SU-DHL-6 (cell line): ENCODE data around the gene FAM210A.

Source experiments
- H2AFZ ChIP-seq: fragments of 200-600 bp; sonication (generic); 2 replicates; pipeline ENCODE4 v1.6.1; 2014; ENCODE audit warnings: low read depth, mild to moderate bottlenecking, moderate library complexity, mixed read lengths, antibody characterized with exemption, low read length; ENCODE audit not compliant: severe bottlenecking
- H3F3A ChIP-seq: fragments of 200-600 bp; shearing (Covaris generic); 2 replicates; pipeline ENCODE4 v1.6.0; 2016; ENCODE audit warnings: antibody characterized with exemption, mild to moderate bottlenecking; ENCODE audit not compliant: insufficient read depth
- H3K27ac ChIP-seq: fragments of 200-600 bp; sonication (generic); 2 replicates; pipeline ENCODE4 v1.5.1; 2016; ENCODE audit warnings: low read depth, mild to moderate bottlenecking, low read length, moderate library complexity, mixed read lengths
- H3K27me3 ChIP-seq: fragments of 200-600 bp; sonication (generic), shearing (Covaris generic); 2 replicates; pipeline ENCODE4 v1.6.0; 2014; ENCODE audit warnings: mild to moderate bottlenecking, low read length
- H3K36me3 ChIP-seq: fragments of 200-600 bp; sonication (generic); 2 replicates; pipeline ENCODE4 v1.6.1; 2014; ENCODE audit warnings: mild to moderate bottlenecking, low read length, mixed read lengths
- H3K4me2 ChIP-seq: fragments of 300-600, 200-600 bp; shearing (Covaris generic), sonication (generic); 2 replicates; pipeline ENCODE4 v1.6.0; 2014; ENCODE audit warnings: low read length, low read depth, mild to moderate bottlenecking; ENCODE audit not compliant: poor library complexity, severe bottlenecking
- H3K4me3 ChIP-seq: fragments of 200-600 bp; sonication (generic); 2 replicates; pipeline ENCODE4 v1.5.1; 2014; ENCODE audit warnings: antibody characterized with exemption, low read length, mild to moderate bottlenecking, mixed read lengths; ENCODE audit not compliant: insufficient read depth, poor library complexity, severe bottlenecking
- H3K79me2 ChIP-seq: fragments of 200-600 bp; sonication (generic); 2 replicates; pipeline ENCODE4 v1.6.1; 2014; ENCODE audit warnings: mild to moderate bottlenecking, low read length, moderate library complexity; ENCODE audit not compliant: insufficient read depth
- H3K9ac ChIP-seq: fragments of 200-600 bp; sonication (generic); 2 replicates; pipeline ENCODE4 v1.7.0; 2014; ENCODE audit warnings: mild to moderate bottlenecking, low read length
- H3K9me2 ChIP-seq: fragments of 200-600 bp; sonication (generic); replicated peaks from 2 replicates; pipeline ENCODE4 v1.6.1; 2014; ENCODE audit warnings: low read length; ENCODE audit not compliant: insufficient read depth
- H3K9me3 ChIP-seq: fragments of 200-600 bp; sonication (generic); 2 replicates; pipeline ENCODE4 v1.6.1; 2014; ENCODE audit warnings: low read length, mixed read lengths; ENCODE audit not compliant: insufficient read depth
- H4K20me1 ChIP-seq: fragments of 200-600 bp; sonication (generic); 2 replicates; pipeline ENCODE4 v1.6.1; 2014; ENCODE audit warnings: low read depth, mild to moderate bottlenecking, antibody characterized with exemption, low read length, moderate library complexity, mixed read lengths
- CTCF ChIP-seq: fragments of 200-600 bp; sonication (generic); IDR thresholded peaks from one replicate; pipeline ENCODE4 v1.5.1; 2017; ENCODE audit warnings: antibody characterized with exemption, mild to moderate bottlenecking, low read length, moderate library complexity; ENCODE audit not compliant: insufficient read depth, poor library complexity, severe bottlenecking
- EZH2phosphoT487 ChIP-seq: fragments of 200-600 bp; sonication (generic), shearing (Covaris generic); conservative IDR thresholded peaks from 2 replicates; pipeline ENCODE4 v1.6.1; 2018; ENCODE audit warnings: mild to moderate bottlenecking, antibody characterized with exemption, low read length, moderate library complexity, mixed read lengths

The FAM210A gene

GRCh38 chr18:13726232-13726971 lies at the start of gene FAM210A, which contains the start of gene RNMT:
FAM210A (minus strand) TSS chr18:13726558; CDS start chr18:13682077, 44,481 bp downstream.
RNMT (plus strand) TSS chr18:13726673; CDS start chr18:13731518, 4,845 bp downstream.
- no peaks in the 10 kb centered on the region for H3F3A ChIP-seq
- peak within 1 kb of the TSS; percentile 97 for H3K4me3 ChIP-seq
- H3K36me3 ChIP-seq = no peaks in the 10 kb centered on the region
- no peaks in the 10 kb centered on the region for H3K9me2 ChIP-seq
- H3K9ac ChIP-seq = peak within 1 kb of the TSS; percentile 82
- peaks cover 91% of the 10 kb centered on the region for H3K79me2 ChIP-seq
- H3K9me3 ChIP-seq = no peaks in the 10 kb centered on the region
- peak within 1 kb of the TSS; percentile 85 for H2AFZ ChIP-seq
- 0 out of 2 replicates have a peak, but pooled peaks cover 4% of the 10 kb centered on the region for H4K20me1 ChIP-seq
- H3K27ac ChIP-seq = peak within 1 kb of the TSS; percentile 24; the same call in 1 of the 2 replicates
- TF ChIP-seq EZH2phosphoT487 (no peak), CTCF (no peak)
- peak within 1 kb of the TSS; percentile 89 for H3K4me2 ChIP-seq
- no peaks in the 10 kb centered on the region for H3K27me3 ChIP-seq

- no peaks in the 10 kb centered on the region for H4K20me1 ChIP-seq
- no peaks in the 10 kb centered on the region for H3K27me3 ChIP-seq
- no peak overlapping the region for H3K4me2 ChIP-seq
- H3K79me2 ChIP-seq = no peaks in the 10 kb centered on the region
- H3K4me3 ChIP-seq = no peak overlapping the region
- TF ChIP-seq EZH2phosphoT487 = no peak
- no peak for TF ChIP-seq CTCF
- H3K27ac ChIP-seq = no peak overlapping the region
- H3K36me3 ChIP-seq = no peaks in the 10 kb centered on the region
- H3K9me2 ChIP-seq = no peaks in the 10 kb centered on the region
- no peaks in the 10 kb centered on the region for H3F3A ChIP-seq
- no peaks in the 10 kb centered on the region for H3K9me3 ChIP-seq
- H3K9ac ChIP-seq = no peak overlapping the region
- no peak overlapping the region for H2AFZ ChIP-seq
Observed at GRCh38 chr18:13775058-13775457, 48.7 kb upstream of the FAM210A start.

GRCh38 chr18:13762690-13763439 lies 36.5 kb upstream of the FAM210A start:
- no peaks in the 10 kb centered on the region for H3K36me3 ChIP-seq
- H3K79me2 ChIP-seq = no peaks in the 10 kb centered on the region
- H3K9me3 ChIP-seq = no peaks in the 10 kb centered on the region
- no peak overlapping the region for H2AFZ ChIP-seq
- no peak for TF ChIP-seq EZH2phosphoT487
- no peak for TF ChIP-seq CTCF
- no peak overlapping the region for H3K9ac ChIP-seq
- H3K9me2 ChIP-seq = no peaks in the 10 kb centered on the region
- no peaks in the 10 kb centered on the region for H4K20me1 ChIP-seq
- H3K27ac ChIP-seq = no peak overlapping the region
- no peak overlapping the region for H3K4me2 ChIP-seq
- H3K4me3 ChIP-seq = no peak overlapping the region
- H3F3A ChIP-seq = no peaks in the 10 kb centered on the region
- H3K27me3 ChIP-seq = no peaks in the 10 kb centered on the region
